HG02642 (cell line): ENCODE results near the gene PIF1.
A peak's percentile ranks its signal among the peaks of the same experiment; 100 is the strongest.
"Not testable (repeated sequence)": the region's sequence is repeated elsewhere in the genome, so short reads cannot be mapped to it uniquely, and the experiment has no call there.

Source experiments
- ATAC-seq: cut with Tn5 transposase; IDR thresholded peaks from one replicate; pipeline ENCODE4 v1.9.1; 2021; ENCODE audit warnings: mild to moderate bottlenecking; ENCODE audit not compliant: unreplicated experiment, poor library complexity

The PIF1 gene

GRCh38 chr15:64813075-64813474 lies 12.4 kb downstream of the PIF1 start:
- ATAC-seq = peak; percentile 38

GRCh38 chr15:64810497-64811326 lies 14.7 kb downstream of the PIF1 start:
- no peak for ATAC-seq

GRCh38 chr15:64809649-64810496 lies 15.6 kb downstream of the PIF1 start:
- no peak for ATAC-seq

- ATAC-seq = no peak
Observed at GRCh38 chr15:64808785-64809453, 16.5 kb downstream of the PIF1 start.

- ATAC-seq = no peak
Observed at GRCh38 chr15:64807751-64808222, 17.7 kb downstream of the PIF1 start.

- ATAC-seq = no peak
Observed at GRCh38 chr15:64807051-64807749, 18.2 kb downstream of the PIF1 start.

- ATAC-seq = no peak
Observed at GRCh38 chr15:64806509-64806908, 18.9 kb downstream of the PIF1 start.

- no peak for ATAC-seq
Observed at GRCh38 chr15:64804619-64805018, 20.8 kb downstream of the PIF1 start.

- ATAC-seq = no peak
Observed at GRCh38 chr15:64803526-64803925, 21.9 kb downstream of the PIF1 start.

- no peak for ATAC-seq
Observed at GRCh38 chr15:64800476-64800875, 25.0 kb downstream of the PIF1 start.

- ATAC-seq = not testable (repeated sequence)
Observed at GRCh38 chr15:64798905-64799304, 26.5 kb downstream of the PIF1 start.

- not testable (repeated sequence) for ATAC-seq
Observed at GRCh38 chr15:64795921-64796320, 29.5 kb downstream of the PIF1 start.

- ATAC-seq = not testable (repeated sequence)
Observed at GRCh38 chr15:64795299-64795698, 30.1 kb downstream of the PIF1 start.

- no peak for ATAC-seq
Observed at GRCh38 chr15:64792282-64792681, 33.2 kb downstream of the PIF1 start.

GRCh38 chr15:64791401-64791800 lies 34.0 kb downstream of the PIF1 start:
- ATAC-seq = no peak

GRCh38 chr15:64783796-64784195 lies 41.7 kb downstream of the PIF1 start:
- no peak for ATAC-seq

- no peak for ATAC-seq
Observed at GRCh38 chr15:64782751-64783150, 42.7 kb downstream of the PIF1 start.

- no peak for ATAC-seq
Observed at GRCh38 chr15:64781299-64781698, 44.1 kb downstream of the PIF1 start.

- no peak for ATAC-seq
Observed at GRCh38 chr15:64780600-64781156, 44.8 kb downstream of the PIF1 start.

- no peak for ATAC-seq
Observed at GRCh38 chr15:64779630-64780029, 45.8 kb downstream of the PIF1 start.
